Left hindlimb (tissue), 1 donor: ENCODE measurements around the gene INTS1.

Experiments used
- DNase-seq: peaks from one replicate; pipeline ENCODE4 v3.0.0-alpha.2; 2018

Gene INTS1

DNA sequence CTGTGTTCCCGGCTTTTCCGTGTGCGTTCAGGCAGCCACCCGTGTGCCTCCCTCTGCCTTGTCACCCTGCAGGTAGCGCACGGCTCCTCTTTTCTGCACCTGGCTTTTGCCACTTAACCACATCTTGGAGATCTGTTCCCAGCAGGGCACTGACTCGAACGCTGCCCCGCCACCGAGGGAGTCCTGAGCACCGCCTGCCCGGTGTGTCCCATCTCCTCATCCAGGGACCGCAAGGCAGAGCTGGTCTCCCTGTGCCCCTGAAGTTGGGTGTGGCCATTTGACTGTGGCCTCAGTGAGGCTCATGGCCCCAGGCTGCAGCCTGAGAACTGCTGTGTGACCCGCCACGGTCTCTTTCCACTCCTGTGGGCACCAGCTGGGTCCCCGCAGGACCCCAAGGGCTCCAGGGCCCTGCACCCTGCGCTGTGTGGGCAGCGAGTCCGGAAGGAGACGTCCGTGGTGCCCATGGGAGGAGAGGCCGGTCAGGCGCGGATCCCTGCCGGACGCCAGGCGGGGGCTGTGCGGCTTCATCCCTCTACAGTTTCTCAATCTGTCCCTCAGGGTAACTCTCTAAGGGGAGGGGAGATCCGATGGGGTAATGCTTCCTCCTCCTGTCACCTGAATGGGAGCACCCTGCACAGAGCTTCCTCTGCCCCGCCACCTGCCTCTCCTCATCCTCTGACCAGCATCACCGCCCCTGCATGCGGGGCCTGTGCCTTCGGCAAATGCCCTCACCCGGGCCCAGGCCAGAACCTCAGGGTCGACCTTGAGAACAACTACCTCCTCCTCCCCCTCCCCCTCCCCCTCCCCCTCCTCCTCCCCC is 1.8 kb upstream of the INTS1 start:
- no peak for DNase-seq

DNA sequence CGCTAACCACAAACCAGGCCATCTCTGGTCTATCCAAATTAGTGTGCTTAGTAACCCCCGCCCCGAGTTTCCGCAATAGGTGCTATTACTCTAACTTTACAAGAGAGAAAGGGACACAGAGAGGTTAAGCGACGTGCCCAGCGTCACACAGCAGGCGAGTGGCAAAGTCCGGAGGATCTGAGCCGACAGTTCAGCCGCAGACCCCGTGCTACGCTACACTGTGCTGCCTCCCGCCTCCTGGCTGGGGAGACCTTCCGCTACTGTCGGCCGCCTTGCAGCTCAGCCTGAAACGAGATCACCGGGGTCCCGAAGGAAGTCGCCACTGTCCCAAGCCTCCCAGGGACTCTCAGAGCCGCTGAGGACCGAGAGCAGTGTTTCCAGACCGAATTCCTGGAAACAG is 799 bp downstream of the INTS1 start:
- no peak for DNase-seq

GRCh38 chr7:1502845-1503244 is 1.3 kb downstream of the INTS1 start:
- DNase-seq: no peak

- no peak for DNase-seq
Observed at GRCh38 chr7:1501487-1502270, 2.5 kb downstream of the INTS1 start.

DNA sequence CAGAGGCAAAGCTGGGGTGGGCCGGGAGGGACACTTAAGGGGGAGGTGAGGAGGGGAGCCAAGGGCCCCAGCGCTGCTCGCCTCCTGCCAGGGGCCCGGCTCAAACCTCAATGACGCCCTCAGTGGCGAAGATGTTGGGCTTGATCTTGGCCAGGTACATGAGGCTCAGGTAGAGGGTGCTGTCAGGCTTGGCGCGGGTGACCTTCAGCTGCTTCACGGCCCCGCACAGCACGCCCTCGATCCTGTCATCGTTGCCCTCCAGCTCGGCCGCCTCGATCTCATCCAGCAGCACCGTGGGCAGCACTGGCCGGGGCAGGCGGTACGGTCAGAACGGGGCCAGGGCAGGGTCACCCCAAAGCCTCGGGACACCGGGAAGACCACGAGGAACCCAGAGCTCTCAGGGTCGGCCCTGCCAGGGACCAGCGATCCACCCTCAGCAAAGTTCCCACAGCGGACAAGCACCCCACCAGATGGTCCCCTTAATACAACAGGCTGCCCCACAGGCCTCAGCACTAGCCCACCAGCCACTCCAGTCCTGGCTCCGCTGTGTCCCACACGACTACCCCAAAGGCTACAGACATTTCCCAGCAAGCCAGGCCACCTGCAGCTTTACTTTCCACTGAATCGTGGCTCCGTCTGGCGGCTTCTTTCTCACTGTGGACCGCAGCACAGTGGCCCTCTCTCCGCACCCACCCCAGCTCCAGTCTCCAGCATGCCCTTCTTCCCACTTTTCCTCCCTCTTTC is 4.0 kb downstream of the INTS1 start:
- no peak for DNase-seq

GRCh38 chr7:1499367-1500029 is 4.7 kb downstream of the INTS1 start:
- no peak for DNase-seq

DNA sequence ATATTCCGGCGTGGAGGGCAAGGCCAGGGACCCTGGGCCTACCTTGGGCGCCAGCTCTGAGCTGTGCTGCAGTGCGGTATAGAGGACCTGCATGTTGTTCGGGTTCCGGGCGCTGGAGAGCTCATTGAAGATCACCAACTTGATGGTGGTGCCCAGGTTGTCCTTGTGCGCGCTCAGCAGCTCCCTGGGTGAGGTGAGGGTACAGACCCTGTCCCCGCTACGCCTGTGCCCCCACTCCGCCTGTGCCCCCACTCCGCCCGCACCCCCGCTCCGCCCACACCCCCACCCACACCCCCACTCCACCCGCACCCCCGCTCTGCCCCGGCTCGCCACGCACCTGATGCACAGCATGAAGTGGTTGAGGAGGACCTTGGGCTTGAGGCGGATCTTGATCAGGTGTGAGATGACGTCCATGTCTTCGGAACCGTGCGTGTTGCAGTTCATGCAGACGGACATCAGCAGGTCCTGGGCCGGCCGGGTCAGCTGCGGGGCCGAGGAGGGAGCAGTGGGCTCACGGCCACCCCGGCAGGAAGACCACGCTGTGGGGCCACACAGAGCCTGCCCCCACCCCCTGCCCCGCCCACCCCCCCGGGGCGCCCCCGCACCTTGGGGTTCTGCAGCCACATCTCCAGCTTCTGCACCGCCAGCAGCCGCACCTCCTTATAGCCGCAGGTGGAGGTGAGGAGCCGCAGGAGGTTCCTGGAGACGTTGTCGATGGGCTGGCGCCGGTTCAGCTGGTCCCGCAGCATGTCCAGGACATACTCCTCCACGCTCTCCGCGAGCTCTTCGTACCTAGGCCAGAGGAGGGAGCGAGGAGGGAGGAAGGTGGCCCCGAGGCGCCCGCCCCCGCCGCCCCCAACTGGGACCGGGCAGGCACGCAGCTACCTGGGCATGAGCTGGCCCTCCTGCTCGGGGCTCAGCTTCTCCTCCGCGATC is 5.6 kb downstream of the INTS1 start:
- no peak for DNase-seq

DNA sequence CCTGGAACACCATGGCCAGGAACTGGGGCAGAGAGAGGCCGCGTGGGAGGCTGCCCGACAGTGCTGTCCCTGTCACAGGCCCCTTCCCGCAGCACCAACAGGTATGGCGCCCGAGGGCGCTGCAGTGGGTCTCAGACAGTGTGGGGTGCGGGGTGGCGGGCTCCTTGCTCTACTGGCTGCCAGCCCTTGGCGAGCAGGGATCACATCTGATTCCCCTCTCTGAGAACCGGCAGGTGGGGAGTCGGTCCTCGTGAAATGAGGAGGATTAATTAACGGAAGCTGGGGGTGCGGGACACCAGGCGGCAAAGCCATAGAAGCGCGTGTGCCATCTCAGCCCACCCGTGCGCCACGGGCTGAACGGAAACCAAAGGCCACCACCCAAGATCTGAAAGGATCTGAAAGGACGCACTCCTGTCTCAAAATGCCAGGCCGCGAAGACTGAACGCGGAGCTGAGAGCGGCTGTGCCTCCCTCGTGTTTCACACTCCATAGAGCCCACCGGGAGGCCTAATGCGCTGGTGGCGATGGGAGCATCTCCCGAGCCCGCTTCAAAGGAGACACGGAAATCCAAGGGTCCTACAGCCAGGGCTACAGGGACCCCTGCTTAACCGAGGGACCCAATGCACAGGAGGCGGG is 6.8 kb downstream of the INTS1 start:
- DNase-seq: no peak

GRCh38 chr7:1496531-1497292 is 7.5 kb downstream of the INTS1 start:
- no peak for DNase-seq

GRCh38 chr7:1495564-1496242 is 8.5 kb downstream of the INTS1 start:
- no peak for DNase-seq

DNA sequence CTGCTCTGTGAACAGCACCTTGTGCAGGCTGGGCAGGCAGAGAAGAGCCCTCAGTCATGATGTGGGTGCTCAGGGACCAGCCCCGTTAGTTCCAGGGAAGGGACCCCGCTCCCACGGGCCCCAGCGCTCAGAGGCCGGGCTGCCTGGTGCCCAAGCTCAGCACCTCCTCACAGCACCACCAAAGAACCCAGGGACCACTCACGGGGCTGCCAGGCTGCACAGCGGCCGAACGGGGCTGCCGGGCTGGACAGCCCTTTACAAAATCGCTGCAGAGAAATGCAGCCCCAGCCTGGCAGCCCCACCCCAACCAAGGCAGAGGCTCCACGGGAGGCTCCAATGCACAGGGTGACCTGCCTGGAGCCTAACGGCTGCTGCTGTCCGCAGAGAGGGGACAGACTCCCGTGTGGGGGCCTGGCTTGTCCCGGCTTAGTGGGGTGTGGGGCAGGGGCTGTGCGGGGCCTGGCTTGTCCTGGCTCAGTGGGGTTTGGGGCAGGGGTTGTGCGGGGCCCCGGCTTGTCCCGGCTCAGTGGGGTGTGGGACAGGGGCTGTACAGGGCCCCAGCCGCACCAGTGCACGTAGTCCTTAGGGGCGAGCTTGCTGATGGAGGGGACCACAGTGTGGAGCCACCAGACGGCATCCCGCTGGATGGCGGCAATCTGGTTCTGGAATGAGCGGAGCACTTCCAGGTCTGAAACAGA is 9.2 kb downstream of the INTS1 start:
- no peak for DNase-seq

DNA sequence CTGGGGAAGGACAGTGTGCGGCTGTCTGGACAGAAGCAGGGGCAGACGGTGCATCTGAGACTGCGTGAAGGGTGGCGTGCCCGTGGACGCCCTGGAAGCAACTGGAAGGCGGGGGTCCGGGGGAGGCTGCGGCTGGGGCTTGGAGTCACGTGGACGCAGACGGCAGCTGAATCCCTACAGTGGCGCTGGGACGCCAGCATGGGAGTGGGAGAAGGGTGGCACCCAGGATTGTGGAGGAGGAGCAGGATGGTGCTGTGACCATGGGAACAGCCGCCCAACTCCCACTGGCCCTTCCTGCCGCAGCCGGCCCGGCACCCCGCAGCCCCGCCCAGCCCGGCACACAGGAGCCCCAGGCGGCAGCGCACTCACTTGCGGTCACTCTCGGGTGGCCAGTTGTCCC is 9.7 kb downstream of the INTS1 start:
- DNase-seq: no peak

GRCh38 chr7:1493571-1493970 is 10.6 kb downstream of the INTS1 start:
- no peak for DNase-seq

DNA sequence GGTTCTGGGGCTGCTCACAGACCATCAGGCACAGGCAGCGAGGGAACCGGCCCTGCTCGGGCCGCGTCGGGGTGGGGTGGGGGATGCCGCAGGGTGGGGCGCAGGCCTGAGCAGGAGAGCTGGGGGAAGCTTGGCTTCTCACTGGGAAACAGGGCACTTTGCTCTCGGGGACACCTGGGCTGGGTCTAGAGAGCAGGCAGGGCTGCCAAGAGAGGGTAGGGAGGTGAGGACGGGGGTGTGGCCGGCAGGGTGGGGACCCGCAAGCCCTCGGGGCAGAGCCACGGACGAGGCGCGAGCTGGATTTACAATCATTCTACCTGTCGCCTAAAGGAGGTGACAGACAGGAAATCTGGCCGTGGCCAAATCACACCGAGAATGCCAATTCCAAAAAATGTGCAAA is 11.1 kb downstream of the INTS1 start:
- DNase-seq: no peak

DNA sequence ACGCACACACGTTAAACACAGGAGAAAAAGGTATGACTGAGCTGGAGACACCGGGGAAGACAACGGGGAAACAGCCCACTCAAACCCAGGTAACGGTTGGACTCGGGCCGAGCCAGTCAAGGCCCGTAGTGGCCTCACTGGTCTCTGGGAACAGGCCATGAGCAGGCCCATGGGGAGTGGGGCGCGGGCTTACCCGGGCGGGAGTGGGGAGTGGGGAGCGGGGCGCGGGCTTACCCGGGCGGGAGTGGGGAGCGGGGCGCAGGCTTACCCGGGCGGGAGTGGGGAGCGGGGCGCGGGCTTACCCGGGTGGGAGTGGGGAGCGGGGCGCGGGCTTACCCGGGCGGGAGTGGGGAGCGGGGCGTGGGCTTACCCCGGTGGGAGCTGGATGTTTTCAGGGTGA is 11.5 kb downstream of the INTS1 start:
- no peak for DNase-seq

- DNase-seq: no peak
Observed at GRCh38 chr7:1492221-1492620, 12.0 kb downstream of the INTS1 start.

GRCh38 chr7:1490837-1491236 is 13.4 kb downstream of the INTS1 start:
- no peak for DNase-seq

DNA sequence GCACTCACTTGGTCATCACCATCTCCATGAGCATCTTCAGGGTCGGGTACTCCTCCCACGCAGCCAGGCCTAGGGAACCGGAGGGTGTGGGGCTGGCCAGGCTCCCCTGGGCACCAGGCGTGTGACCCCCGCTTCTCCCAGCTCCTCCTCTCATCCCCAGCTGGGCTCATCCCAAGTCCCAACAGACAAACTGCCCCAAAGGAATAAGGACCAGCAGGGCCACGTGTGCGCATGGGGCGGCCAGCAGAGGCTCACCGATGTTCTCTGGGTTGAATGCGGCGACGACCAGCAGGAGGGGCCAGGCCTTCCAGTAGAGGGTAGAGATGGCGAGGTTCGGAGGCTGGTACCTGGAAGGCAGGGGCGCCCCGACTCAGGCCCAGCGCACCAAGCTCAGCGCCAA is 14.9 kb downstream of the INTS1 start:
- DNase-seq: no peak

- DNase-seq: no peak
Observed at GRCh38 chr7:1488016-1488415, 16.2 kb downstream of the INTS1 start.
